A549 (cell line): ENCODE measurements around the gene ASXL2.

Experiments used
- CEBPB ChIP-seq, 2 experiments: fragments of >200 bp in 1 of 2; sonication (Bioruptor Twin) in 1 of 2; formaldehyde crosslinking in 1 of 2; IDR thresholded peaks; 2 replicates each; pipeline ENCODE4 v1.6.1; 2012 to 2016
- ESRRA ChIP-seq: fragments of 150-350 bp; IDR thresholded peaks from 2 replicates; pipeline ENCODE4 v1.6.1; 2014; ENCODE audit warnings: mild to moderate bottlenecking, low read length, borderline replicate concordance
- NFE2L2 ChIP-seq: fragments of 150-350 bp; conservative IDR thresholded peaks from 2 replicates; pipeline ENCODE4 v1.6.1; 2014; ENCODE audit warnings: low read length
- POLR2A ChIP-seq: IDR thresholded peaks from 2 replicates; pipeline ENCODE4 v1.6.1; 2012; ENCODE audit warnings: mild to moderate bottlenecking, low read length
- RAD21 ChIP-seq, 2 experiments: fragments of >200 bp in 1 of 2; sonication (Bioruptor Twin) in 1 of 2; formaldehyde crosslinking in 1 of 2; IDR thresholded peaks in 1 of 2; conservative IDR thresholded peaks in 1 of 2; 2 replicates in 1 of 2; 3 replicates in 1 of 2; pipeline ENCODE4 v1.6.1; 2012 to 2018; ENCODE audit warnings: inconsistent platforms in 1 of 2
- RCOR1 ChIP-seq: fragments of 150-350 bp; IDR thresholded peaks from 2 replicates; pipeline ENCODE4 v1.6.1; 2014; ENCODE audit warnings: antibody characterized with exemption, low read length, low read depth
- ZFP36 ChIP-seq: fragments of 450-650 bp; IDR thresholded peaks from 2 replicates; pipeline ENCODE4 v1.6.1; 2014; ENCODE audit warnings: borderline replicate concordance; ENCODE audit not compliant: partially characterized antibody
- TF ChIP-seq, protein P1 (sequence below): fragments of >200 bp; sonication (Bioruptor Twin); formaldehyde crosslinking; IDR thresholded peaks from 3 replicates; pipeline ENCODE4 v1.5.1; 2016
- TF ChIP-seq, protein P2 (sequence below): fragments of 200-600 bp; sonication (generic); IDR thresholded peaks from 2 replicates; pipeline ENCODE4 v1.6.1; 2016; ENCODE audit warnings: antibody characterized with exemption, mild to moderate bottlenecking, moderate library complexity

DNA sequence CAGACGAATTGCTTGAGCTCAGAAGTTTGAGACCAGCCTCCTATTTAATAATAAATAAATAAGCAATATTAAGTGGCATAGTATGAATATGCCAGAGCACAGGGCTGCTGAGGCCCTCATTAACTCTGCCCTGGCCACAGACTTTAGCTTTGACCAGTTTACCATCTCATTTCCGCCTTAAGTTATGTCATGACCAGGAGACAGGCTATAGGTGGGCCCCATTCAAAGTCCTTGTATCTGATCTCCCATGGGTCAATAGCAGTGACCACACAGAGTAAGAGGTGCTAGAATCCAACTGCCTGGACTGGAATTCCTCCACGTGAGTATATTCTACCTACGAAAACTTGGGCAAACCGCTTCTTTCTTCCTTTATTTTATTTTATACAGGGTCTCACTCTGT, 13.4 kb upstream of the ASXL2 start:
- TF ChIP-seq POLR2A (no peak), CEBPB (IDR thresholded peaks at IDR 0.05) (no peak), NFE2L2 (no peak), RAD21 (conservative IDR thresholded peaks at IDR 0.05 in 1 of 2, IDR thresholded peaks at IDR 0.05 in 1 of 2) (no peak), ESRRA (no peak), RCOR1 (no peak), ZFP36 (no peak)
- TF ChIP-seq, protein P1, sequence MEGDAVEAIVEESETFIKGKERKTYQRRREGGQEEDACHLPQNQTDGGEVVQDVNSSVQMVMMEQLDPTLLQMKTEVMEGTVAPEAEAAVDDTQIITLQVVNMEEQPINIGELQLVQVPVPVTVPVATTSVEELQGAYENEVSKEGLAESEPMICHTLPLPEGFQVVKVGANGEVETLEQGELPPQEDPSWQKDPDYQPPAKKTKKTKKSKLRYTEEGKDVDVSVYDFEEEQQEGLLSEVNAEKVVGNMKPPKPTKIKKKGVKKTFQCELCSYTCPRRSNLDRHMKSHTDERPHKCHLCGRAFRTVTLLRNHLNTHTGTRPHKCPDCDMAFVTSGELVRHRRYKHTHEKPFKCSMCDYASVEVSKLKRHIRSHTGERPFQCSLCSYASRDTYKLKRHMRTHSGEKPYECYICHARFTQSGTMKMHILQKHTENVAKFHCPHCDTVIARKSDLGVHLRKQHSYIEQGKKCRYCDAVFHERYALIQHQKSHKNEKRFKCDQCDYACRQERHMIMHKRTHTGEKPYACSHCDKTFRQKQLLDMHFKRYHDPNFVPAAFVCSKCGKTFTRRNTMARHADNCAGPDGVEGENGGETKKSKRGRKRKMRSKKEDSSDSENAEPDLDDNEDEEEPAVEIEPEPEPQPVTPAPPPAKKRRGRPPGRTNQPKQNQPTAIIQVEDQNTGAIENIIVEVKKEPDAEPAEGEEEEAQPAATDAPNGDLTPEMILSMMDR, result no peak
- TF ChIP-seq, protein P2, sequence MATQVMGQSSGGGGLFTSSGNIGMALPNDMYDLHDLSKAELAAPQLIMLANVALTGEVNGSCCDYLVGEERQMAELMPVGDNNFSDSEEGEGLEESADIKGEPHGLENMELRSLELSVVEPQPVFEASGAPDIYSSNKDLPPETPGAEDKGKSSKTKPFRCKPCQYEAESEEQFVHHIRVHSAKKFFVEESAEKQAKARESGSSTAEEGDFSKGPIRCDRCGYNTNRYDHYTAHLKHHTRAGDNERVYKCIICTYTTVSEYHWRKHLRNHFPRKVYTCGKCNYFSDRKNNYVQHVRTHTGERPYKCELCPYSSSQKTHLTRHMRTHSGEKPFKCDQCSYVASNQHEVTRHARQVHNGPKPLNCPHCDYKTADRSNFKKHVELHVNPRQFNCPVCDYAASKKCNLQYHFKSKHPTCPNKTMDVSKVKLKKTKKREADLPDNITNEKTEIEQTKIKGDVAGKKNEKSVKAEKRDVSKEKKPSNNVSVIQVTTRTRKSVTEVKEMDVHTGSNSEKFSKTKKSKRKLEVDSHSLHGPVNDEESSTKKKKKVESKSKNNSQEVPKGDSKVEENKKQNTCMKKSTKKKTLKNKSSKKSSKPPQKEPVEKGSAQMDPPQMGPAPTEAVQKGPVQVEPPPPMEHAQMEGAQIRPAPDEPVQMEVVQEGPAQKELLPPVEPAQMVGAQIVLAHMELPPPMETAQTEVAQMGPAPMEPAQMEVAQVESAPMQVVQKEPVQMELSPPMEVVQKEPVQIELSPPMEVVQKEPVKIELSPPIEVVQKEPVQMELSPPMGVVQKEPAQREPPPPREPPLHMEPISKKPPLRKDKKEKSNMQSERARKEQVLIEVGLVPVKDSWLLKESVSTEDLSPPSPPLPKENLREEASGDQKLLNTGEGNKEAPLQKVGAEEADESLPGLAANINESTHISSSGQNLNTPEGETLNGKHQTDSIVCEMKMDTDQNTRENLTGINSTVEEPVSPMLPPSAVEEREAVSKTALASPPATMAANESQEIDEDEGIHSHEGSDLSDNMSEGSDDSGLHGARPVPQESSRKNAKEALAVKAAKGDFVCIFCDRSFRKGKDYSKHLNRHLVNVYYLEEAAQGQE, result no peak
